BLaER1 (cell line): ENCODE results near the gene CLIC2.
"Not testable (repeated sequence)": the region's sequence is repeated elsewhere in the genome, so short reads cannot be mapped to it uniquely, and the experiment has no call there.

ENCODE experiments used
- H3K27ac ChIP-seq: shearing (Covaris generic); formaldehyde crosslinking; 2 replicates; pipeline ENCODE4 v1.8.1; 2022
- H3K27me3 ChIP-seq: shearing (Covaris generic); formaldehyde crosslinking; 2 replicates; pipeline ENCODE4 v1.8.1; 2022
- H3K36me3 ChIP-seq: shearing (Covaris generic); formaldehyde crosslinking; 2 replicates; pipeline ENCODE4 v1.8.1; 2022
- H3K4me1 ChIP-seq: shearing (Covaris generic); formaldehyde crosslinking; 2 replicates; pipeline ENCODE4 v1.8.1; 2022
- H3K4me2 ChIP-seq: shearing (Covaris generic); formaldehyde crosslinking; 2 replicates; pipeline ENCODE4 v1.8.1; 2022
- H3K4me3 ChIP-seq: shearing (Covaris generic); formaldehyde crosslinking; 2 replicates; pipeline ENCODE4 v1.8.1; 2022
- H3K9ac ChIP-seq: shearing (Covaris generic); formaldehyde crosslinking; 2 replicates; pipeline ENCODE4 v1.8.1; 2022
- H3K9me3 ChIP-seq: shearing (Covaris generic); formaldehyde crosslinking; 2 replicates; pipeline ENCODE4 v1.8.1; 2022
- H4K20me1 ChIP-seq: shearing (Covaris generic); formaldehyde crosslinking; 2 replicates; pipeline ENCODE4 v1.8.1; 2022
- Cebpa-rat ChIP-seq: shearing (Covaris generic); IDR thresholded peaks from 2 replicates; pipeline ENCODE4 v1.8.1; 2022

The CLIC2 gene

GRCh38 chrX:155334486-155335336, at the start of gene CLIC2:
Gene CLIC2 (minus strand): TSS chrX:155334614. CDS start chrX:155334427, 187 bp downstream.
- no peak for TF ChIP-seq Cebpa-rat
- H3K36me3 ChIP-seq = no peaks in the 10 kb centered on the region
- no peaks in the 10 kb centered on the region for H4K20me1 ChIP-seq
- H3K4me1 ChIP-seq = no peaks in the 10 kb centered on the region
- H3K27ac ChIP-seq = no peak within 1 kb of the TSS
- no peak within 1 kb of the TSS for H3K4me3 ChIP-seq
- peaks cover 35% of the 10 kb centered on the region for H3K27me3 ChIP-seq
- H3K4me2 ChIP-seq = no peak within 1 kb of the TSS
- H3K9ac ChIP-seq = no peak within 1 kb of the TSS
- no peaks in the 10 kb centered on the region for H3K9me3 ChIP-seq

- H3K9me3 ChIP-seq = not testable (repeated sequence)
These were observed 48.1 kb upstream of the CLIC2 start for GRCh38 chrX:155382529-155382967.

GRCh38 chrX:155381843-155382528, 47.6 kb upstream of the CLIC2 start, which contains the start of gene F8A2:
Gene F8A2 (plus strand): TSS chrX:155382095. CDS start chrX:155382115, 20 bp downstream.
- not testable (repeated sequence) for H3K36me3 ChIP-seq, H4K20me1 ChIP-seq, H3K9me3 ChIP-seq, H3K4me2 ChIP-seq, H3K4me3 ChIP-seq, H3K9ac ChIP-seq, H3K4me1 ChIP-seq, H3K27ac ChIP-seq, H3K27me3 ChIP-seq

More at GRCh38 chrX:155382529-155382967, 48.1 kb upstream of the CLIC2 start:
- H3K4me3 ChIP-seq, H3K27me3 ChIP-seq, H3K4me2 ChIP-seq, H4K20me1 ChIP-seq, H3K27ac ChIP-seq, H3K36me3 ChIP-seq, H3K4me1 ChIP-seq, H3K9ac ChIP-seq: not testable (repeated sequence)

GRCh38 chrX:155379802-155380201, 45.4 kb upstream of the CLIC2 start:
- not testable (repeated sequence) for H3K9me3 ChIP-seq, H3K4me2 ChIP-seq, H3K4me3 ChIP-seq, H3K36me3 ChIP-seq, H3K27ac ChIP-seq, H3K9ac ChIP-seq, H3K4me1 ChIP-seq, H3K27me3 ChIP-seq, H4K20me1 ChIP-seq

- not testable (repeated sequence) for H3K4me2 ChIP-seq, H3K9ac ChIP-seq, H3K27ac ChIP-seq, H3K27me3 ChIP-seq, H4K20me1 ChIP-seq, H3K36me3 ChIP-seq, H3K4me1 ChIP-seq, H3K9me3 ChIP-seq, H3K4me3 ChIP-seq
These were observed 39.5 kb upstream of the CLIC2 start for GRCh38 chrX:155373777-155374458.

GRCh38 chrX:155363712-155364111, 29.3 kb upstream of the CLIC2 start:
- not testable (repeated sequence) for H3K9ac ChIP-seq, H3K4me2 ChIP-seq, H3K27me3 ChIP-seq, H4K20me1 ChIP-seq, H3K36me3 ChIP-seq, H3K4me1 ChIP-seq, H3K27ac ChIP-seq, H3K9me3 ChIP-seq, H3K4me3 ChIP-seq

- not testable (repeated sequence) for H3K27me3 ChIP-seq, H3K4me1 ChIP-seq, H3K27ac ChIP-seq, H3K9ac ChIP-seq, H3K4me2 ChIP-seq, H3K4me3 ChIP-seq, H3K36me3 ChIP-seq, H4K20me1 ChIP-seq, H3K9me3 ChIP-seq
These were observed 15.0 kb upstream of the CLIC2 start for GRCh38 chrX:155349448-155349847.

GRCh38 chrX:155345689-155346088, 11.3 kb upstream of the CLIC2 start:
- H4K20me1 ChIP-seq, H3K9ac ChIP-seq, H3K9me3 ChIP-seq, H3K27ac ChIP-seq, H3K4me2 ChIP-seq, H3K4me3 ChIP-seq, H3K4me1 ChIP-seq, H3K36me3 ChIP-seq, H3K27me3 ChIP-seq: not testable (repeated sequence)

GRCh38 chrX:155335337-155335712, 911 bp upstream of the CLIC2 start:
- H3K4me3 ChIP-seq, H4K20me1 ChIP-seq, H3K4me2 ChIP-seq, H3K4me1 ChIP-seq, H3K27ac ChIP-seq, H3K36me3 ChIP-seq, H3K9me3 ChIP-seq, H3K9ac ChIP-seq: not testable (repeated sequence)
- peaks cover 35% of the 10 kb centered on the region for H3K27me3 ChIP-seq

- Histone ChIP-seq H3K27ac (no peak overlapping the region), H3K9ac (no peak overlapping the region), H3K4me1 (no peaks in the 10 kb centered on the region), H3K9me3 (no peaks in the 10 kb centered on the region), H4K20me1 (no peaks in the 10 kb centered on the region), H3K27me3 (peaks cover 35% of the 10 kb centered on the region), H3K4me2 (no peak overlapping the region), H3K4me3 (no peak overlapping the region), H3K36me3 (no peaks in the 10 kb centered on the region)
- TF ChIP-seq Cebpa-rat = no peak
These were observed 792 bp downstream of the CLIC2 start for GRCh38 chrX:155333544-155334100.
